HG03520 (cell line): ENCODE measurements around the gene SFTPB.

Source experiments
- ATAC-seq: cut with Tn5 transposase; IDR thresholded peaks from one replicate; pipeline ENCODE4 v1.9.1; 2021; ENCODE audit warnings: mild to moderate bottlenecking, moderate library complexity; ENCODE audit not compliant: unreplicated experiment

The SFTPB gene

GRCh38 chr2:85703329-85703728 is 35.3 kb upstream of the SFTPB start:
- no peak for ATAC-seq

GRCh38 chr2:85702800-85703199 is 34.8 kb upstream of the SFTPB start:
- no peak for ATAC-seq

GRCh38 chr2:85702172-85702571 is 34.2 kb upstream of the SFTPB start:
- no peak for ATAC-seq

GRCh38 chr2:85699325-85699724 is 31.3 kb upstream of the SFTPB start:
- ATAC-seq, result no peak

GRCh38 chr2:85698880-85699254 is 30.9 kb upstream of the SFTPB start:
- no peak for ATAC-seq

GRCh38 chr2:85698184-85698879 is 30.3 kb upstream of the SFTPB start:
- ATAC-seq, result no peak

DNA sequence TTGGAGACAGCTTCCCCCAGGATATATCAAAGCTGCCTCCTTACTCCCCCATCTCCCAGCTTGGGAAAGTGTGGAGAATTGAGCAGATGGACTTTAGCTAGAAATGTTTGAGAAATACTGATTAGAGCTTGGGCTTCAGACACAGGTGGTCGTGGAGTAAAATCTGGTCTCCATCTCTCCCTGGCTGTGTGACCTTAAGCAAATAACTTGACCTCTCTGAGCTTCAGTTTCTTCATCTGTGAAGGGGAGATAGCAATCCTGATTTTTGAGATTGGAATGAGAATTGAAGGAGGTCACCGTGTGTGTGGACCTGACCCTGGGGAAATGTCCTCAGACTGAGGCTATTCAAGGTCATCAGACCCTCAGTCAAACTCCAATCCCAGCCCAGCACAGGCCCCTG is 29.7 kb upstream of the SFTPB start:
- no peak for ATAC-seq

- no peak for ATAC-seq
Observed at GRCh38 chr2:85697096-85697495, 29.1 kb upstream of the SFTPB start.

GRCh38 chr2:85695691-85696668 is 28.0 kb upstream of the SFTPB start:
- no peak for ATAC-seq

DNA sequence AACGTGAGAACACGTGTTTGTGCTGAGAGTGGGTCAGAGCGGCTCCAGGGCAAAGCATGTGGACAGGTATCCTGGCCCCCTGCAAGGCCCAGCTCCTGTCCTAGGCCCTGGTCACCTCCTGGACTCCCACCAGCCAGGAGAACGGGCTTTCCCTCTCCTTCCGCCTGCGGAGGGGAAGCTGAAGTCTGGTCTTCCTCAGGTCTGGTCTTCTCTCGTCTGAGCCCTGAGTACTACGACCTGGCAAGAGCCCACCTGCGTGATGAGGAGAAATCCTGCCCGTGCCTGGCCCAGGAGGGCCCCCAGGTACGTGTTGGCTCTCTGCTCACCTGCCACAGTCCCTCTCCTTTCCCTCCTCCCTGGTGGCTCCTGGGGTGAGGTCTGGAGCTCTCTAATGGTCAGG is 27.1 kb upstream of the SFTPB start:
- ATAC-seq, result no peak

- no peak for ATAC-seq
Observed at GRCh38 chr2:85694052-85695025, 26.3 kb upstream of the SFTPB start, which contains the start of gene GNLY. TSS of gene GNLY (plus strand) at chr2:85694358. CDS start at chr2:85694419, 61 bp downstream.

- ATAC-seq, result no peak
Observed at GRCh38 chr2:85692039-85692645, 24.1 kb upstream of the SFTPB start.

- ATAC-seq, result no peak
Observed at GRCh38 chr2:85690932-85691331, 22.9 kb upstream of the SFTPB start.

DNA sequence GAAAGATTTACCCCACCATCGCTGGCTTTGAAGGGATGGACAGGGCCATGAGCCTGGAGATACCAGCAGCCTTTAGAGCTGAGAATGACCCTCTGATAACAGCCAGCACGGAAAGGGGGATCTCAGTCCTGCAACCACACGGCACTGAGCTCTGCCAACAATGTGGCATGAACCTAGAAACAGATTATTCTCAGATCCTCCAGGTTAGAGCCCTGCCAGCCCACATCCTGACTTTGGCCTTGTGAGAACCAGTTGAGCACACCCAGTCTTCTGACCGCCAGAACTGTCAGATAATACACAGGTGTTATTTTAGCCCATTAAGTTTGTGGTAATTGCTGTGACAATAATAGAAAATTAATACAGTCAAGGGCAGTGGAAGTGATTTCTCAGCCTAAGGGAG is 16.8 kb upstream of the SFTPB start:
- no peak for ATAC-seq

DNA sequence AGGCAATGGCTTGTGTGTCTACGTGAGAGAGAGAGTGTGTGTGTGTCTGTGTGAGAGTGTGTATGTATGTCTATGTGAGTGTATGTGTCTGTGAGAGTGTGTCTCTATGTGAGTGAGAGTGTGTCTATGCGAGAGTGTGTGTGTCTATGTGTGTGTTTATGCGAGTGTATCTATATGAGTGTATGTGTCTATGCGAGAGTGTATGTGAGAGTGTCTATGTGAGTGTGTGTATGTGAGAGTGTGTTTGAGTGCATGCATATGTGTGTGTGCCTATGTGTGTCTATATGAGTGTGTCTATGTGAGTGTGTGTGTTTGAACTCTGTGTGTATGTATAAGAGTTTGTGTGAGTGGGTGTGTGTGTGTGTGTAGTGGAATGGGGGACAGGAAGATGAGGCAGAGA is 16.4 kb upstream of the SFTPB start:
- ATAC-seq, result no peak

- no peak for ATAC-seq
Observed at GRCh38 chr2:85682378-85682777, 14.4 kb upstream of the SFTPB start.

- ATAC-seq, result no peak
Observed at GRCh38 chr2:85681776-85682175, 13.8 kb upstream of the SFTPB start.

- no peak for ATAC-seq
Observed at GRCh38 chr2:85681372-85681763, 13.4 kb upstream of the SFTPB start.

DNA sequence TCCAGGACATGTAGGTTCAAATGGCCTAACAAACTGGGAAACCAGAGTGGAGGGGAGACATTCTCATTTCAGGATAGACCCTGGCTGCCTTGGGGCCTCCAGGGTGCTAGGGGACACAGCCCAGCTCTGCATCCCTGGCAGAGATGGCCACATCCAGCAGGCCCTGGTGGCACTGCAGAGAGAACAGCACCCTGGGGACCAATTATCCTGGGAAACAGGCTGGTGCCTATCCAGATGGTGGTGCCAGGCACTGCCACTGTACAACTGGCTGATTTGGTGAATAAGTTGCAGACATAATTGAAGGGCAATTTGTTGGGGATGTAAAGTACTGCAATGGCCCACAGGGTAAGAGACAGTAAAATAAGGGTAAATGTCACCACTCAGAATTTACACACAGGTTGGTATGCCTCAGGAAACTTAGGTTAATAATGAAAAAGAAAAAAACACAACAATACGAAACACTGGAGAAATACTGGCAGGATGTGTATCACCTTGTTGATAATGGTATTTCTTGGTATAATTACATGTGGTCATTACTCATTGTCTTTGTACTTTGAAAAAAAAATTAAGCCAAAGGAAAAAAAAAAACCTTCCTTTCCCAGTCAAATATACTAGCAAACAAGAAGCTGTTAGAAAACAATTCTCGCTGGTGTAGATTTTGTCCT is 12.8 kb upstream of the SFTPB start:
- ATAC-seq, result no peak
